Endothelial cell (in vitro differentiated cells): ENCODE data around the gene CERS4. TPM values are rescaled to one million over a fixed set of nuclear protein-coding genes. Genes with fewer than 3 reads are reported as not detected.
"Not testable (repeated sequence)": the region's sequence is repeated elsewhere in the genome, so short reads cannot be mapped to it uniquely, and the experiment has no call there.

Experiments
- DNase-seq: peaks from one replicate; pipeline ENCODE4 v3.0.0; 2021; ENCODE audit warnings: low spot score
- H3K27ac Mint-ChIP-seq: one replicate; pipeline ENCODE4 v1.8.0; 2021; ENCODE audit warnings: mixed read lengths, inconsistent platforms; ENCODE audit not compliant: unreplicated experiment
- H3K27me3 Mint-ChIP-seq: one replicate; pipeline ENCODE4 v1.8.0; 2021; ENCODE audit warnings: mild to moderate bottlenecking, moderate library complexity, mixed read lengths, inconsistent platforms; ENCODE audit not compliant: unreplicated experiment
- H3K36me3 Mint-ChIP-seq: one replicate; pipeline ENCODE4 v1.8.0; 2021; ENCODE audit warnings: mild to moderate bottlenecking, low read depth, mixed read lengths, inconsistent platforms; ENCODE audit not compliant: unreplicated experiment
- H3K4me1 Mint-ChIP-seq: one replicate; pipeline ENCODE4 v1.8.0; 2021; ENCODE audit warnings: mild to moderate bottlenecking, mixed read lengths, inconsistent platforms; ENCODE audit not compliant: unreplicated experiment
- H3K4me3 Mint-ChIP-seq: one replicate; pipeline ENCODE4 v1.8.0; 2021; ENCODE audit warnings: mild to moderate bottlenecking, mixed read lengths, inconsistent platforms; ENCODE audit not compliant: unreplicated experiment
- H3K9me3 Mint-ChIP-seq: one replicate; pipeline ENCODE4 v1.8.0; 2021; ENCODE audit warnings: mixed read lengths, inconsistent platforms; ENCODE audit not compliant: unreplicated experiment
- CTCF ChIP-seq: fragments of 200-600 bp; sonication (generic); IDR thresholded peaks from one replicate; pipeline ENCODE4 v1.5.0; 2021; ENCODE audit warnings: antibody characterized with exemption; ENCODE audit not compliant: unreplicated experiment
- total RNA-seq: library from RNA; stranded (reverse); fragmentation: NEBNext Ultra II Directional; extraction: Animal tissue kit (Norgen Biotek cat#: 25700); gene quantifications from one replicate; pipeline ENCODE4 v1.2.1, GENCODE V29; 2021; ENCODE audit not compliant: unreplicated experiment

CERS4 gene
- total RNA-seq, 1 donor from 2014 or later, result 34.2 TPM

- H3K27me3 Mint-ChIP-seq, result peaks cover 7% of the 10 kb centered on the region
- no peak overlapping the region for H3K4me3 Mint-ChIP-seq
- no peak overlapping the region for H3K27ac Mint-ChIP-seq
- no peak for TF ChIP-seq CTCF
- no peaks in the 10 kb centered on the region for H3K9me3 Mint-ChIP-seq
- no peak for DNase-seq
- no peaks in the 10 kb centered on the region for H3K36me3 Mint-ChIP-seq
- H3K4me1 Mint-ChIP-seq, result no peaks in the 10 kb centered on the region
Observed at GRCh38 chr19:8261881-8262280, 52.7 kb downstream of the CERS4 start.

DNA sequence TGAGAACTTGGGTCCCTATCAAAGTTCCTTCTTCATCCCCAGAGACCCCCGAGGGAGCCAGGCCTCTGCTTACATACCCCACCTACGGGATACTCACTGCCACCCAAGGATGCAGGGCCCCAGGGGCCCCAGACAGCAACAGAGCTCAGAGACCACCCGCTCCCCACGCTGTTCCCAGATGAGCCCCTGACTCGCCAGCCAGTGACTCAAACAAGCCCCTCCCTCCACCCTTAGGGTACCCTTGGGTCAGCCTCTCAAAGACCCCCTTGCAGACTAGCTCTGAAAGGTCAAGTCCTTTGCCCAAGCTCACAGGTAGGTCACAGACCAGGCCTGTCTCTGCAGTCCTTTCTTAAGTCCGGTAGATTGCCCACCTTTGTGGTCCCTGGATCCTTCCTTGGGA, 53.3 kb downstream of the CERS4 start:
- H3K4me3 Mint-ChIP-seq, result no peak overlapping the region
- no peak for TF ChIP-seq CTCF
- no peaks in the 10 kb centered on the region for H3K4me1 Mint-ChIP-seq
- no peak overlapping the region for H3K27ac Mint-ChIP-seq
- no peaks in the 10 kb centered on the region for H3K9me3 Mint-ChIP-seq
- H3K36me3 Mint-ChIP-seq, result no peaks in the 10 kb centered on the region
- DNase-seq, result no peak
- H3K27me3 Mint-ChIP-seq, result peaks cover 7% of the 10 kb centered on the region

DNA sequence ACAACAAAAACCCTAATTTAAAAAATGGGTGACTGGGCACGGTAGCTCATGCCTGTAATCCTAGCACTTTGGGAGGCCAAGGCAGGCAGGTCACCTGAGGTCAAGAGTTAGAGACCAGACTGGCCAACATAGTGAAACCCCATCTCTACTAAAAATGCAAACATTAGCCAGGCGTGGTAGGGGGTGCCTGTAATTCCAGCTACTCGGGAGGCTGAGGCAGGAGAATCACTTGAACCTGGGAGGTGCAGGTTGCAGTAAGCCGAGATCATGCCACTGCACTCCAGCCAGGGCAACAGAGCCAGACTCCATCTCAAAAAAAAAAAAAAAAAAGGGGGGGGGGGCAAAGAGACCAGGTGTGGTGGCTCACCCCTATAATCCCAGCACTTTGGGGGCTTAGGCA, 55.1 kb downstream of the CERS4 start:
- not testable (repeated sequence) for DNase-seq, H3K27ac Mint-ChIP-seq, H3K4me3 Mint-ChIP-seq, H3K36me3 Mint-ChIP-seq, H3K4me1 Mint-ChIP-seq, H3K9me3 Mint-ChIP-seq, H3K27me3 Mint-ChIP-seq

DNA sequence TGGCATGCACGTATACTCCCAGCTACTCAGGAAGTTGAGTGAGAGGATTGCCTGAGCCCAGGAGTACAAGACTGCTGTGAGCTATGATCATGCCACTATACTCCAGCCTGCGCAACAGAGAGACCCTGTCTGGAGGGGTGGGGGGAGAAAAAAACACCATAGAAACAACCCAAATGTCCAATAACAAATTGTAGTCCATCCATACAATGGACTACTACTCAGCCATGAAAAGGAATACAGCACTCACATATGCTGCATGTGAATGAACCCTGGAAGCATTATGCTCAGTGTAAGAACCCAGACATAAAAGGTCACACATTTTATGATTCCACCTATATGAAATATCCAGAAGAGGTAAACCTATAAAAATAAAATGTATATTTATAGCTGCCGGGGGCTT, 56.7 kb downstream of the CERS4 start:
- Mint-ChIP-seq H3K27me3 (peaks cover 8% of the 10 kb centered on the region), H3K4me3 (no peak overlapping the region), H3K27ac (no peak overlapping the region), H3K4me1 (peaks cover 5% of the 10 kb centered on the region), H3K9me3 (no peaks in the 10 kb centered on the region), H3K36me3 (no peaks in the 10 kb centered on the region)
- no peak for TF ChIP-seq CTCF
- DNase-seq, result no peak

DNA sequence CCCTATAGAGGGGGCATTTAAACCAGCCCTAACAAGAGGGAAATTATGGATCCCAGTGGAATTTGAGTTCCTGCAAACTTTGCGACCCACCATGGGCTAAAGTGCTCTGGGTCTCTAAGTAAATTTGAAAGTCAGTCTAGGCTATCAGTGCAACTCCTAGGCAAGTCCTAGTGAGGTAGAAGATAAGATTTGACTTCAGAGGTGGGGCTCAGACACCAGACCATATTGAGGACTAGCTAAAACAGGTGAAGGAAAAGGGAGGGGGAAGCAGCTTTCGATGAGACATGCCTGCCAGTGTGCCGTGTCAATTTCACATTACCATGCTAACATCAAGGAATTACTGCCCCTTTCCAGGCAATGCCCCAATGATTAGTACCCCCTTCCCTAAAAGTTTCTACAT, 60.6 kb downstream of the CERS4 start:
- H3K27me3 Mint-ChIP-seq, result peaks cover 8% of the 10 kb centered on the region
- no peaks in the 10 kb centered on the region for H3K36me3 Mint-ChIP-seq
- no peak for TF ChIP-seq CTCF
- H3K27ac Mint-ChIP-seq, result no peak overlapping the region
- no peaks in the 10 kb centered on the region for H3K9me3 Mint-ChIP-seq
- DNase-seq, result no peak
- H3K4me3 Mint-ChIP-seq, result peak overlapping the region; percentile 43
- H3K4me1 Mint-ChIP-seq, result peaks cover 5% of the 10 kb centered on the region

GRCh38 chr19:8276508-8276907, 67.3 kb downstream of the CERS4 start:
- not testable (repeated sequence) for DNase-seq, H3K27me3 Mint-ChIP-seq, H3K4me3 Mint-ChIP-seq, H3K9me3 Mint-ChIP-seq, H3K36me3 Mint-ChIP-seq, H3K27ac Mint-ChIP-seq, H3K4me1 Mint-ChIP-seq

- not testable (repeated sequence) for H3K4me1 Mint-ChIP-seq, H3K9me3 Mint-ChIP-seq, H3K36me3 Mint-ChIP-seq, H3K27me3 Mint-ChIP-seq, H3K27ac Mint-ChIP-seq, H3K4me3 Mint-ChIP-seq, DNase-seq
Observed at GRCh38 chr19:8291337-8291736, 82.2 kb downstream of the CERS4 start.
